SK-N-MC (cell line): ENCODE measurements around the gene SLC6A19.

Source experiments
- EZH2 ChIP-seq: fragments of 200-600 bp; sonication (generic); IDR thresholded peaks from one replicate; pipeline ENCODE4 v1.6.1; 2017; ENCODE audit warnings: antibody characterized with exemption
- POLR2AphosphoS5 ChIP-seq: IDR thresholded peaks from 2 replicates; pipeline ENCODE4 v1.6.1; 2012; ENCODE audit warnings: mild to moderate bottlenecking, low read depth, low read length, borderline replicate concordance

DNA sequence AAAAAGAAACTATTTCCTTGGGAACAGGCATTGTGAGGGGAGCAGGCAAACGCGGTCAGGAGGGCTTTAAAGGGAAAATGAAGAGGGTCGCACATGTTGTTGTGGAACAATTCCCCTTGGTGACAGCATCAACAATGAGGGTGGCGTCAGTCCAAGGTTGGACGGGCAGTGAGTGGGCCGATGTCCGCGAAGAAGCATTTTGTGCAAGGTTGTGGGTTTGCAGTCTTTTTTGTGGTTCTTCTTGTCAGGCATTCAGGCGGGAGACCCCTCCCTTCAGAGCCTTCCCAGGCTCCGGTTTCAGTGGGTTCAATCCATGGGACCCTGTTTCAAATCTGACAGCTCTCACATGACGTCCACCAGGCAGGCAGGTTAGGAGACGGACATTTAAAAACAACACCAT, 11.1 kb upstream of the SLC6A19 start:
- TF ChIP-seq EZH2 (no peak), POLR2AphosphoS5 (no peak)
